HepG2 (cell line): Measurements from ENCODE around the gene IDH3A. TPM values are rescaled to one million over a fixed set of nuclear protein-coding genes. Genes with fewer than 3 reads are reported as not detected.

Experiments used
- ATAC-seq: fragments of 200-7000 bp; cut with Tn5 transposase; 3 replicates; pipeline ENCODE4 v1.9.1; 2020; ENCODE audit warnings: mild to moderate bottlenecking, moderate library complexity
- BruUV-seq: library from RNA; stranded (reverse); fragments of 400-500 nt; replicated peaks from 2 replicates; lab custom pipeline; 2021; lab: Mats Ljungman, UMichigan
- CTCF ChIA-PET: fragments of 300-600 bp; formaldehyde crosslinking; extraction: SDS; loops from one replicate; lab custom pipeline; 2021; ENCODE audit warnings: low total read pairs, inconsistent platforms, low intra/inter-chr PET ratio; lab: Yijun Ruan, JAX
- POLR2A ChIA-PET: fragments of 350-600 bp; sonication (Branson Sonifier 250); formaldehyde crosslinking; loops from one replicate; lab custom pipeline; 2020; ENCODE audit warnings: antibody characterized with exemption, inconsistent platforms; lab: Yijun Ruan, JAX
- DNase-seq: peaks from one replicate; pipeline ENCODE4 v3.0.0-alpha.2; 2015; ENCODE audit warnings: low spot score
- FAIRE-seq: peaks from 3 replicates; lab custom pipeline; 2011; peaks lifted over from hg19 to GRCh38; lab: Jason Lieb, UNC
- H2AFZ ChIP-seq: one replicate; pipeline ENCODE4 v1.6.1; 2011; ENCODE audit warnings: low read length, inconsistent platforms
- H3K27ac ChIP-seq: fragments of 300-600 bp; 3 replicates; pipeline ENCODE4 v1.8.0; 2011; ENCODE audit warnings: mixed run types, mild to moderate bottlenecking, mixed read lengths, low read length, inconsistent platforms; ENCODE audit not compliant: insufficient read depth; ENCODE audit errors: extremely low read length
- H3K27me3 ChIP-seq, 2 experiments: fragments of 200-600 bp in 1 of 2; 2 replicates in 1 of 2; 3 replicates in 1 of 2; pipeline versions ENCODE4 v1.6.0 to v1.8.0; 2011; ENCODE audit warnings: low read length in 2 of 2, mild to moderate bottlenecking in 2 of 2, moderate library complexity in 2 of 2, inconsistent platforms in 1 of 2; ENCODE audit not compliant: insufficient read depth in 2 of 2, control insufficient read depth in 1 of 2
- H3K36me3 ChIP-seq, 2 experiments: fragments of 200-600 bp in 1 of 2; replicated peaks in 1 of 2; 2 replicates in 1 of 2; 3 replicates in 1 of 2; pipeline versions ENCODE4 v1.5.1 to v1.8.0; 2011; ENCODE audit warnings: low read length in 2 of 2, inconsistent platforms in 1 of 2; ENCODE audit not compliant: insufficient read depth in 2 of 2, control insufficient read depth in 1 of 2
- H3K4me1 ChIP-seq: 2 replicates; pipeline ENCODE4 v1.5.1; 2012; ENCODE audit warnings: low read length, inconsistent platforms; ENCODE audit not compliant: insufficient read depth
- H3K4me2 ChIP-seq: 2 replicates; pipeline ENCODE4 v1.6.0; 2011; ENCODE audit warnings: low read depth, low read length, inconsistent platforms
- H3K4me3 ChIP-seq, 3 experiments: fragments of 200-600 bp in 1 of 3; sonication (generic), shearing (Covaris generic) in 1 of 3; replicated peaks in 1 of 3; 2 replicates each; pipeline ENCODE4 v1.5.1; 2011 to 2016; ENCODE audit warnings: low read length in 3 of 3, inconsistent platforms in 2 of 3, low read depth in 2 of 3, mild to moderate bottlenecking in 2 of 3, control low read depth in 1 of 3, mixed read lengths in 1 of 3; ENCODE audit not compliant: insufficient read depth in 1 of 3
- H3K79me2 ChIP-seq: one replicate; pipeline ENCODE4 v1.6.1; 2011; ENCODE audit warnings: low read length, inconsistent platforms; ENCODE audit not compliant: insufficient read depth
- H3K9ac ChIP-seq: 2 replicates; pipeline ENCODE4 v1.6.0; 2011; ENCODE audit warnings: mild to moderate bottlenecking, low read depth, low read length, inconsistent platforms; ENCODE audit not compliant: insufficient read depth
- H3K9me3 ChIP-seq: 2 replicates; pipeline ENCODE4 v1.5.1; 2012; ENCODE audit warnings: mild to moderate bottlenecking, low read length
- H4K20me1 ChIP-seq: 2 replicates; pipeline ENCODE4 v1.6.0; 2011; ENCODE audit warnings: inconsistent platforms, mild to moderate bottlenecking, low read length, moderate library complexity; ENCODE audit not compliant: insufficient read depth
- MTF2 ChIP-seq: sonication (generic); formaldehyde crosslinking; IDR thresholded peaks from 2 replicates; pipeline ENCODE4 v1.5.0; 2020; ENCODE audit warnings: missing genetic modification reagents, borderline replicate concordance
- MXI1 ChIP-seq: IDR thresholded peaks from 3 replicates; pipeline ENCODE4 v1.6.1; 2012; ENCODE audit warnings: low read depth, low read length, inconsistent platforms, borderline replicate concordance
- RAD21 ChIP-seq: fragments of 450-650 bp; formaldehyde crosslinking; IDR thresholded peaks from 2 replicates; pipeline ENCODE4 v1.5.0; 2020; ENCODE audit warnings: mild to moderate bottlenecking
- RNF2 ChIP-seq: fragments of 450-650 bp; conservative IDR thresholded peaks from 2 replicates; pipeline ENCODE4 v1.6.1; 2016; ENCODE audit warnings: low read depth
- SP140L ChIP-seq: sonication (generic); formaldehyde crosslinking; IDR thresholded peaks from 2 replicates; pipeline ENCODE4 v1.4.0; 2020; ENCODE audit warnings: missing genetic modification reagents, borderline replicate concordance
- STAG1 ChIP-seq: sonication (generic); formaldehyde crosslinking; IDR thresholded peaks from 2 replicates; pipeline ENCODE4 v1.4.0; 2020; ENCODE audit warnings: missing genetic modification reagents
- TEF ChIP-seq: sonication (generic); formaldehyde crosslinking; IDR thresholded peaks from 2 replicates; pipeline ENCODE4 v1.5.0; 2020; ENCODE audit warnings: missing genetic modification reagents
- YY1 ChIP-seq: IDR thresholded peaks from 2 replicates; pipeline ENCODE4 v1.6.1; 2011; ENCODE audit warnings: low read length, low read depth, moderate library complexity, mild to moderate bottlenecking; ENCODE audit not compliant: insufficient read depth, insufficient replicate concordance
- ZFP36L2 ChIP-seq: sonication (generic); formaldehyde crosslinking; IDR thresholded peaks from 2 replicates; pipeline ENCODE4 v1.4.0; 2020; ENCODE audit warnings: missing genetic modification reagents
- ZNF142 ChIP-seq: sonication (generic); formaldehyde crosslinking; IDR thresholded peaks from 2 replicates; pipeline ENCODE4 v1.4.0; 2020; ENCODE audit warnings: missing genetic modification reagents
- ZNF562 ChIP-seq: sonication (generic); formaldehyde crosslinking; IDR thresholded peaks from 2 replicates; pipeline ENCODE4 v1.8.0; 2022; ENCODE audit warnings: missing genetic modification reagents, borderline replicate concordance
- ZNF780A ChIP-seq: sonication (generic); formaldehyde crosslinking; IDR thresholded peaks from 2 replicates; pipeline ENCODE4 v1.8.0; 2022; ENCODE audit warnings: mild to moderate bottlenecking, missing genetic modification reagents, moderate library complexity
- WGBS: methylation state at CpG from one replicate; pipeline ENCODE4 v1.1.6; 2017; ENCODE audit warnings: low lambda C conversion rate; 5-methylcytosine and 5-hydroxymethylcytosine counted together
- in situ Hi-C: cut with HindIII; loops from 2 replicates; pipeline ENCODE4 v1.10.0; 2017; ENCODE audit warnings: low pct_unique_long_range_greater_than_20kb; ENCODE audit not compliant: extremely low pct_ligation_motif_present
- intact Hi-C: fragments of 100-400 bp; cut with micrococcal nuclease; formaldehyde crosslinking; loops from one replicate; pipeline ENCODE4 v1.10.0; 2022; ENCODE audit not compliant: unreplicated experiment
- polyA plus RNA-seq, 8 experiments: library from polyadenylated mRNA; depleted of rRNA in 3 of 8; stranded (reverse) in 7 of 8; unstranded in 1 of 8; fragments of >200 nt; fragmentation: Illumina TruSeq in 4 of 8; extraction: Trizol in 4 of 8; gene quantifications; 2 replicates each; pipeline versions ENCODE4 v1.2.1 to v1.2.3, GENCODE V29; 2011 to 2016; ENCODE audit warnings: low read depth in 4 of 8, missing spikeins in 1 of 8, mixed read lengths in 1 of 8; ENCODE audit not compliant: insufficient read depth in 1 of 8
- total RNA-seq, 5 experiments: library from RNA; depleted of rRNA; stranded (reverse); fragments of >200 nt; fragmentation: Illumina TruSeq; extraction: Trizol; gene quantifications; 2 replicates each; pipeline ENCODE4 v1.2.3, GENCODE V29; 2016; ENCODE audit warnings: low read depth in 1 of 5
- TF ChIP-seq, protein P1 (sequence below): sonication (generic); formaldehyde crosslinking; IDR thresholded peaks from 2 replicates; pipeline ENCODE4 v1.5.0; 2020; ENCODE audit warnings: mild to moderate bottlenecking, missing genetic modification reagents, moderate library complexity
- TF ChIP-seq, protein P2 (sequence below): sonication (generic); formaldehyde crosslinking; IDR thresholded peaks from 2 replicates; pipeline ENCODE4 v1.4.0; 2020; ENCODE audit warnings: mild to moderate bottlenecking, missing genetic modification reagents

IDH3A gene
- total and polyA plus RNA-seq, 2 of the 13 experiments (the other 11 are each of a cell fraction or from before 2014, with no cell fraction given), result 40.7 to 50.7 TPM

GRCh38 chr15:78177447-78177873 lies 28.3 kb downstream of the IDH3A start:
- no peaks in the 10 kb centered on the region for H4K20me1 ChIP-seq
- 12% methylated on average over 3 of the region's 12 CpGs for WGBS
- DNase-seq (peak; percentile 30), ATAC-seq (peak; percentile 70), FAIRE-seq (no peak)
- no TSS peak for BruUV-seq
- ChIA-PET CTCF (interaction anchor here (0.9 to 1.6 kb wide), 4 partner anchors 18 to 69 kb away, joined by 3 to 9 read pairs (median 4); partner anchors contain the start of gene CIB2), POLR2A (no interaction called here)
- no peaks in the 10 kb centered on the region for H3K36me3 ChIP-seq
- no peak overlapping the region for H3K27ac ChIP-seq
- no peaks in the 10 kb centered on the region for H3K9me3 ChIP-seq
- 0 out of 2 replicates have a peak, but pooled peaks cover 6% of the 10 kb centered on the region for H3K4me1 ChIP-seq
- in situ Hi-C loops, result loop anchor here (5.0 kb wide), 1 partner anchor 65 kb away; no protein-coding TSS in a partner anchor
- intact Hi-C loops, result loop anchor here (1.0 kb wide), 1 partner anchor 64 kb away; no protein-coding TSS in a partner anchor
- no peak overlapping the region for H3K4me2 ChIP-seq
- no peak overlapping the region for H2AFZ ChIP-seq
- H3K4me3 ChIP-seq, result no peak overlapping the region
- H3K27me3 ChIP-seq, result no peaks in the 10 kb centered on the region
- H3K9ac ChIP-seq, result no peak overlapping the region
- no peaks in the 10 kb centered on the region for H3K79me2 ChIP-seq
- TF ChIP-seq SP140L (CRISPR knock-in tag) (no peak), TEF (CRISPR knock-in tag) (no peak), ZNF142 (CRISPR knock-in tag) (no peak), MXI1 (no peak), MTF2 (CRISPR knock-in tag) (no peak), RAD21 (CRISPR knock-in tag) (peak; percentile 40; the same call in 1 of the 2 replicates), STAG1 (peak; percentile 69), ZNF562 (CRISPR knock-in tag) (no peak), RNF2 (no peak), YY1 (peak; percentile 45), ZFP36L2 (CRISPR knock-in tag) (no peak), ZNF780A (CRISPR knock-in tag) (no peak)
- TF ChIP-seq, protein P1, sequence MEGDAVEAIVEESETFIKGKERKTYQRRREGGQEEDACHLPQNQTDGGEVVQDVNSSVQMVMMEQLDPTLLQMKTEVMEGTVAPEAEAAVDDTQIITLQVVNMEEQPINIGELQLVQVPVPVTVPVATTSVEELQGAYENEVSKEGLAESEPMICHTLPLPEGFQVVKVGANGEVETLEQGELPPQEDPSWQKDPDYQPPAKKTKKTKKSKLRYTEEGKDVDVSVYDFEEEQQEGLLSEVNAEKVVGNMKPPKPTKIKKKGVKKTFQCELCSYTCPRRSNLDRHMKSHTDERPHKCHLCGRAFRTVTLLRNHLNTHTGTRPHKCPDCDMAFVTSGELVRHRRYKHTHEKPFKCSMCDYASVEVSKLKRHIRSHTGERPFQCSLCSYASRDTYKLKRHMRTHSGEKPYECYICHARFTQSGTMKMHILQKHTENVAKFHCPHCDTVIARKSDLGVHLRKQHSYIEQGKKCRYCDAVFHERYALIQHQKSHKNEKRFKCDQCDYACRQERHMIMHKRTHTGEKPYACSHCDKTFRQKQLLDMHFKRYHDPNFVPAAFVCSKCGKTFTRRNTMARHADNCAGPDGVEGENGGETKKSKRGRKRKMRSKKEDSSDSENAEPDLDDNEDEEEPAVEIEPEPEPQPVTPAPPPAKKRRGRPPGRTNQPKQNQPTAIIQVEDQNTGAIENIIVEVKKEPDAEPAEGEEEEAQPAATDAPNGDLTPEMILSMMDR (CRISPR knock-in tag), result peak; percentile 78
- TF ChIP-seq, protein P2, sequence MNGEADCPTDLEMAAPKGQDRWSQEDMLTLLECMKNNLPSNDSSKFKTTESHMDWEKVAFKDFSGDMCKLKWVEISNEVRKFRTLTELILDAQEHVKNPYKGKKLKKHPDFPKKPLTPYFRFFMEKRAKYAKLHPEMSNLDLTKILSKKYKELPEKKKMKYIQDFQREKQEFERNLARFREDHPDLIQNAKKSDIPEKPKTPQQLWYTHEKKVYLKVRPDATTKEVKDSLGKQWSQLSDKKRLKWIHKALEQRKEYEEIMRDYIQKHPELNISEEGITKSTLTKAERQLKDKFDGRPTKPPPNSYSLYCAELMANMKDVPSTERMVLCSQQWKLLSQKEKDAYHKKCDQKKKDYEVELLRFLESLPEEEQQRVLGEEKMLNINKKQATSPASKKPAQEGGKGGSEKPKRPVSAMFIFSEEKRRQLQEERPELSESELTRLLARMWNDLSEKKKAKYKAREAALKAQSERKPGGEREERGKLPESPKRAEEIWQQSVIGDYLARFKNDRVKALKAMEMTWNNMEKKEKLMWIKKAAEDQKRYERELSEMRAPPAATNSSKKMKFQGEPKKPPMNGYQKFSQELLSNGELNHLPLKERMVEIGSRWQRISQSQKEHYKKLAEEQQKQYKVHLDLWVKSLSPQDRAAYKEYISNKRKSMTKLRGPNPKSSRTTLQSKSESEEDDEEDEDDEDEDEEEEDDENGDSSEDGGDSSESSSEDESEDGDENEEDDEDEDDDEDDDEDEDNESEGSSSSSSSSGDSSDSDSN, result no peak
